K562 (cell line): ENCODE measurements around the gene MLLT3.

Source experiments
- BCL6 ChIP-seq: fragments of 250-450 bp; sonication (Bioruptor Pico); IDR thresholded peaks from 2 replicates; pipeline ENCODE4 v1.4.0; 2020
- CBX5 ChIP-seq: IDR thresholded peaks from 2 replicates; pipeline ENCODE4 v1.6.1; 2014; ENCODE audit warnings: low read depth, borderline replicate concordance
- CEBPG ChIP-seq, 3 experiments: fragments of 200-800 bp in 1 of 3; sonication (Bioruptor generic) in 1 of 3; sonication (generic) in 1 of 3; formaldehyde crosslinking in 1 of 3; IDR thresholded peaks in 2 of 3; conservative IDR thresholded peaks in 1 of 3; 2 replicates each; pipeline versions ENCODE4 v1.6.1 to v1.8.0; 2016 to 2022; ENCODE audit warnings: missing compliant biosample characterization in 2 of 3, missing genetic modification characterization in 2 of 3, mild to moderate bottlenecking in 1 of 3, missing genetic modification reagents in 1 of 3
- CTCF ChIP-seq, 3 experiments: IDR thresholded peaks in 2 of 3; conservative IDR thresholded peaks in 1 of 3; 2 replicates each; pipeline ENCODE4 v1.5.1; 2011 to 2012; ENCODE audit warnings: low read length in 3 of 3, mild to moderate bottlenecking in 3 of 3, control low read depth in 2 of 3, improper control_type of control experiment in 1 of 3, inconsistent platforms in 1 of 3, low read depth in 1 of 3, mixed read lengths in 1 of 3, moderate library complexity in 1 of 3; ENCODE audit not compliant: insufficient read depth in 2 of 3
- EP300 ChIP-seq: IDR thresholded peaks from 2 replicates; pipeline ENCODE4 v1.6.1; 2012; ENCODE audit warnings: low read length, improper control_type of control experiment
- EZH2 ChIP-seq: IDR thresholded peaks from 2 replicates; pipeline ENCODE4 v1.6.1; 2012; ENCODE audit warnings: low read depth, mild to moderate bottlenecking, inconsistent platforms, low read length, borderline replicate concordance
- HINFP ChIP-seq: fragments of 450-650 bp; conservative IDR thresholded peaks from 2 replicates; pipeline ENCODE4 v1.6.1; 2016; ENCODE audit warnings: missing genetic modification characterization, low read depth, mild to moderate bottlenecking, control low read depth, missing compliant biosample characterization
- JUND ChIP-seq, 2 experiments: IDR thresholded peaks; 2 replicates in 1 of 2; 3 replicates in 1 of 2; pipeline ENCODE4 v1.6.1; 2011; ENCODE audit warnings: borderline replicate concordance in 2 of 2, low read depth in 2 of 2, low read length in 2 of 2, improper control_type of control experiment in 1 of 2, missing biosample characterization in 1 of 2, missing genetic modification characterization in 1 of 2, missing genetic modification reagents in 1 of 2
- NCOA2 ChIP-seq, 2 experiments: fragments of 450-650 bp; IDR thresholded peaks; 2 replicates each; pipeline ENCODE4 v1.6.1; 2018; ENCODE audit warnings: mild to moderate bottlenecking in 2 of 2, moderate library complexity in 1 of 2; ENCODE audit not compliant: partially characterized antibody in 2 of 2
- POLR2AphosphoS5 ChIP-seq: IDR thresholded peaks from 2 replicates; pipeline ENCODE4 v1.6.1; 2011; ENCODE audit warnings: mild to moderate bottlenecking, low read depth, low read length, moderate library complexity; ENCODE audit not compliant: control insufficient read depth, insufficient read depth
- POLR3A ChIP-seq: IDR thresholded peaks from 2 replicates; pipeline ENCODE4 v1.6.1; 2011; ENCODE audit warnings: borderline replicate concordance, mild to moderate bottlenecking, moderate library complexity; ENCODE audit not compliant: insufficient read length, insufficient read depth; ENCODE audit errors: extremely low read depth
- SMAD1 ChIP-seq: fragments of 150-350 bp; IDR thresholded peaks from 2 replicates; pipeline ENCODE4 v1.6.1; 2014; ENCODE audit warnings: low read length, low read depth; ENCODE audit not compliant: partially characterized antibody
- VEZF1 ChIP-seq: fragments of 200-800 bp; sonication (Bioruptor generic); IDR thresholded peaks from 2 replicates; pipeline ENCODE4 v1.6.1; 2017; ENCODE audit warnings: missing genetic modification characterization, missing compliant biosample characterization
- ZFX ChIP-seq: sonication (generic); formaldehyde crosslinking; IDR thresholded peaks from 2 replicates; pipeline ENCODE4 v1.8.0; 2022; ENCODE audit warnings: mild to moderate bottlenecking, missing genetic modification reagents, moderate library complexity

GRCh38 chr9:20491612-20492011 lies 130.7 kb downstream of the MLLT3 start:
- TF ChIP-seq SMAD1 (no peak), NCOA2 (IDR thresholded peaks at IDR 0.05; ENCODE audit: partially characterized antibody in 2 of 2) (no peak), VEZF1 (CRISPR knock-in tag) (no peak), EZH2 (no peak), EP300 (no peak), POLR3A (no peak), HINFP (no peak), BCL6 (CRISPR knock-in tag) (no peak), JUND (IDR thresholded peaks at IDR 0.05; ENCODE audit: borderline replicate concordance, low read depth, low read length) (no peak), JUND (tag; IDR thresholded peaks at IDR 0.05; ENCODE audit: borderline replicate concordance, low read depth, low read length) (no peak), POLR2AphosphoS5 (no peak), CBX5 (no peak), CEBPG (CRISPR knock-in tag; IDR thresholded peaks at IDR 0.05) (no peak), CEBPG (tag; conservative IDR thresholded peaks at IDR 0.05 in 1 of 2, IDR thresholded peaks at IDR 0.05 in 1 of 2) (no peak), ZFX (CRISPR knock-in tag) (no peak), CTCF (IDR thresholded peaks at IDR 0.05 in 2 of 3, conservative IDR thresholded peaks at IDR 0.05 in 1 of 3; ENCODE audit: insufficient read depth in 2 of 3, low read depth in 1 of 3, low read length in 3 of 3) (no peak)
